ENCODE measurements around the gene ARHGEF26.
A peak's percentile ranks its signal among the peaks of the same experiment; 100 is the strongest.

Gene ARHGEF26

DNA sequence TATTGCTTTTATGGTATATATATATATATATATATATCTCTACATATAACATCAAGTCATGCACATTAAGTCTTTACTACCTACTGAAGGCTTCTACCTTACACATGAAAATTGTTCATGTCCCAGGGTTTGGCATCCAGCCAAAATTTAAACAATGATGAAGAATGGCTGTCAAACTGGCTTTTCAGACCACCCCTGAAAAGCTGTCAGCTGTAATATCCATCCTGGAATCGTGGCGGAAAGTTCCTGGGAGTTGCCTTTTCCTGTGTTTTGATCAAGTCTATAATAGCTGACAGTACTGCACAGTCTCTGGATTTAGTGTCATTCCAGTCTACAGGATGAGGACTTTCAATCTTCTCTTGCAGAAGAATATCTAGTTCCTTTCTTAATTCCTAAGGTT is 154.8 kb downstream of the ARHGEF26 start:
- TF ChIP-seq, protein P1, sequence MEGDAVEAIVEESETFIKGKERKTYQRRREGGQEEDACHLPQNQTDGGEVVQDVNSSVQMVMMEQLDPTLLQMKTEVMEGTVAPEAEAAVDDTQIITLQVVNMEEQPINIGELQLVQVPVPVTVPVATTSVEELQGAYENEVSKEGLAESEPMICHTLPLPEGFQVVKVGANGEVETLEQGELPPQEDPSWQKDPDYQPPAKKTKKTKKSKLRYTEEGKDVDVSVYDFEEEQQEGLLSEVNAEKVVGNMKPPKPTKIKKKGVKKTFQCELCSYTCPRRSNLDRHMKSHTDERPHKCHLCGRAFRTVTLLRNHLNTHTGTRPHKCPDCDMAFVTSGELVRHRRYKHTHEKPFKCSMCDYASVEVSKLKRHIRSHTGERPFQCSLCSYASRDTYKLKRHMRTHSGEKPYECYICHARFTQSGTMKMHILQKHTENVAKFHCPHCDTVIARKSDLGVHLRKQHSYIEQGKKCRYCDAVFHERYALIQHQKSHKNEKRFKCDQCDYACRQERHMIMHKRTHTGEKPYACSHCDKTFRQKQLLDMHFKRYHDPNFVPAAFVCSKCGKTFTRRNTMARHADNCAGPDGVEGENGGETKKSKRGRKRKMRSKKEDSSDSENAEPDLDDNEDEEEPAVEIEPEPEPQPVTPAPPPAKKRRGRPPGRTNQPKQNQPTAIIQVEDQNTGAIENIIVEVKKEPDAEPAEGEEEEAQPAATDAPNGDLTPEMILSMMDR (conservative IDR thresholded peaks at IDR 0.05) = no peak
- no peak overlapping the region for H3K27ac ChIP-seq

DNA sequence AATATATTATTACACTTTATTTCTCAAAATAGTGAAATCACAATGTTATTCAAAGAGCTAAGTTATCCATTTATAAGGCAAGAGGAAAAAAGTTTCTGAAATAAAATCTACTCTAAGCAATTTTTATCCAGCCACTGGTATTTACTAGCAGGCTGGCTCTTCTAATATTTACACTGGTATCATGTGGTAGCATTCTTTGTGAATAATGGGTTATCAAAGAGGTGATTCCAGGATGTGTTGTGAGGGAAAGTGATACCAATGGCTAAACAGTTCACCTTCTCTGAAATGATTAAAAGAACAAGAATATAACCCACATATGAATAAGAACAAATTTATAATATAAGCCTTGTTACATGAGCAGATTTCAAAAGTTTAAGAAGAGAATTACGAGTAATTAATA is 159.0 kb downstream of the ARHGEF26 start:
- TF ChIP-seq, protein P1 (conservative IDR thresholded peaks at IDR 0.05) = no peak
- no peak overlapping the region; the same call in 1 of the 2 replicates for H3K27ac ChIP-seq

DNA sequence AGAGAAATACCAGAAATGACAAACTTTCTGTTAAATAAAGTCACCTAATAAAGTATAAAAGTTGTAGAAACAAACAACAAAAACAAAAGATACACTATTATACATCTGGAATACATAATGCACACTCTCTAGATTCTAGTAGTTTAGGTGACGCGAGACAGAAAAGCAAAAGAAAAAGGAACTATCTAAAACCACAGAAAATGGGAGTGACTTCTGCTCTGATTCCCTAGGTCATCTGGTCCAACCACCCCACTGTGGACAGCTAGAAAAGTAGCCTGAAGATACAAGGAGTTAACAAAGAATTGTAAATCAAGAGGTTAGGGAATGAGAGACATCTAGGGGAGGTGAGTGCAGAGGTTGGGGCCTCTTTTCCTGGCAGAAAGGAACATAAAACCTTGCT is 164.0 kb downstream of the ARHGEF26 start:
- no peak overlapping the region for H3K27ac ChIP-seq
- TF ChIP-seq, protein P1 (conservative IDR thresholded peaks at IDR 0.05) = no peak

DNA sequence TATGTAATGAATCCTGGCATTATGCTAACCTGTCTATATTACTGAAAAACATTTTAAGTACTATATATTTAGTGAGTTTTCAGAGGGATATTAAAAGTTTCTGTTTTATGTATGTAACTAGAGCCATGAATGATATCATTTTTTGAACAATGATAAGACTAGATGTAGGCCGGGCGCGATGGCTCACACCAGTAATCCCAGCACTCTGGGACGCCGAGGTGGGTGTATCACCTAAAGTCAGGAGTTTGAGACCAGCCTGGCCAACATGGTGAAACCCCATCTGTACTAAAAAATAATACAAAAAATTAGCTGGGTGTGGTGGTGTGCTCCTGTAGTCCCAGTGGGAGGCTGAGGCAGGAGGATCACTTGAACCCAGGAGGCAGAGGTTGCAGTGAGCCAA is 169.0 kb downstream of the ARHGEF26 start:
- TF ChIP-seq, protein P1 (conservative IDR thresholded peaks at IDR 0.05) = no peak
- H3K27ac ChIP-seq = no peak overlapping the region

DNA sequence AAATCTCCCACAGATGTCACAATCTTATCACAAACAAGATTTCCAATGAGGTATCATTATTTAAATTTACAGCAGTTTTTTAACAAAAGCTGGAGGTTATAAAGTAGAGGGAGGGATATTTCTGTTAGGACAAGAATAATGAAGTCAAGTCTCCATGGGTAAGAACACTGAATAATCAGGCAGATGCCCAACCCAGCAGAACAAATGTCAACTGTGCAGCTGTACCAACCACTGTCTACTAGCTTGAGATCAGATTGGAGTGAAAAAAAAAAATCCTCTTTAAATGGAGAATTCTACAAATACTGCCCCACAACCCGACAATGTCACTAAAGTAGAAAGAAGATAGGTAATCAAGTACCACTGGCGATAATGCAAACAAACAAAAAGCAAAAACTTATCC is 172.8 kb downstream of the ARHGEF26 start:
- no peak overlapping the region for H3K27ac ChIP-seq
- TF ChIP-seq, protein P1 (conservative IDR thresholded peaks at IDR 0.05) = no peak

DNA sequence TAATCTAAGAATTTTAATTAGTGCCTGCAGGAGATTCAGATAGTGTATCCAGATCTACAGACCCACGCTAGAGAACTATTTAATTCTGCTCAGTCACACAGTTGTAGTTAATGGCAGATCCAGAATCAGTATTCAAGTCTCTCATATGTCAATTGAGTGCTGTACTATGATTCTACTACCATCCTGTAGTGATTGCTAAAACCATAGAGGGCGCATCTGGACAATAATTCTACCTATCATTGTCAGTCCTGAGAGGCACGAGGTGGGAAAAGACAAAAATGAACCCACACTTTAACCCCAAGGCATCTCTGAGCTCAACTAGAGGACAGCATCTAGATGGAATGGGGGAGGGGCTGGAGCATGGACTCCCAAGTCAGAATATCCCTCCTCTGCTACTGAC is 180.4 kb downstream of the ARHGEF26 start:
- TF ChIP-seq, protein P1 (conservative IDR thresholded peaks at IDR 0.05) = peak; percentile 34; the same call in 1 of the 2 replicates
- no peak overlapping the region for H3K27ac ChIP-seq

DNA sequence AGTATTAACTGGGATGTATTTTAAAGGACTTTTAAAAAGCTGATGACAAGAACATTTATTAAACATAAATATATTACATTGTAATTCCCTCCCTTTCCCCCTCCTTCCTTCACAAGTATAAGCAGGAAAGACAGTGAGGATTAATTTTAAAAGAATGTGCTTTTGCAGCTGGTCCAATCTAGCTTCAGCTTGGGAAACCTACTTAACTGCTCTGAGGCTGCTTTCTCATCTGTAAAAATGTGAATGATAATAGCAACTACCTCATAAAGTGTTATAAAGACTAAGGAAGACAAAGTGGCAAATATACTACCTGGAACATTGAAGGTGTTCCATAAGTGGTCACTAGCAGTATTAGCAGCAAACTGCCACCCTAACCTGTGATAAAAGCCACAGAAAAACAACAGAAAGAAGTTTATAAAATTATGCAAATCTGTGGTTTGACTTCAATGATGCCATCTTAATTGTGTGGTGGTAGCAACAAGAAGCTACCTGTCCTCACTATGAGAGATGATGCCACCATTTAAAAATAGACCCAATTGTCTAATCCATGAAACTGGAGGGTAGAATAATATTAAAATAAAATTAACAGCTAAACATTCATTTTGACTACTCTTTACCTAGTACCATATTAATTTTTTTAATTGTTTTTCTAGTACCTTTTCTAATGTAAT is 183.1 kb downstream of the ARHGEF26 start:
- TF ChIP-seq, protein P1 (conservative IDR thresholded peaks at IDR 0.05) = no peak
- no peak overlapping the region for H3K27ac ChIP-seq

All from VCaP (cell line).